SK-N-SH (cell line): ENCODE results near the gene ZRANB3.

ENCODE experiments used
- ELF1 ChIP-seq: IDR thresholded peaks from 2 replicates; pipeline ENCODE4 v1.4.0; 2012
- FOXM1 ChIP-seq: IDR thresholded peaks from 2 replicates; pipeline ENCODE4 v1.4.0; 2012; ENCODE audit warnings: low read depth, mild to moderate bottlenecking
- GABPA ChIP-seq: IDR thresholded peaks from 2 replicates; pipeline ENCODE4 v1.4.0; 2012; ENCODE audit warnings: low read depth, mild to moderate bottlenecking
- POLR2AphosphoS5 ChIP-seq: IDR thresholded peaks from 2 replicates; pipeline ENCODE4 v1.6.1; 2012; ENCODE audit warnings: low read depth, low read length
- RAD21 ChIP-seq: IDR thresholded peaks from 2 replicates; pipeline ENCODE4 v1.6.1; 2012; ENCODE audit warnings: mild to moderate bottlenecking, low read length
- SMC3 ChIP-seq: IDR thresholded peaks from 2 replicates; pipeline ENCODE4 v1.6.1; 2012; ENCODE audit warnings: low read depth, low read length, improper control_type of control experiment
- TAF1 ChIP-seq: IDR thresholded peaks from 2 replicates; pipeline ENCODE4 v1.6.1; 2012; ENCODE audit warnings: low read depth, mild to moderate bottlenecking, low read length, moderate library complexity, borderline replicate concordance
- TCF12 ChIP-seq: IDR thresholded peaks from 2 replicates; pipeline ENCODE4 v1.4.0; 2012
- YY1 ChIP-seq: IDR thresholded peaks from 2 replicates; pipeline ENCODE4 v1.4.0; 2012; ENCODE audit warnings: low read depth, mild to moderate bottlenecking
- TF ChIP-seq, protein P1 (sequence below): fragments of 200-600 bp; sonication (generic); IDR thresholded peaks from 2 replicates; pipeline ENCODE4 v1.6.1; 2017; ENCODE audit warnings: antibody characterized with exemption, mild to moderate bottlenecking, moderate library complexity
- TF ChIP-seq, protein P2 (sequence below): IDR thresholded peaks from 2 replicates; pipeline ENCODE4 v1.4.0; 2012; ENCODE audit warnings: low read depth, borderline replicate concordance
- TF ChIP-seq, protein P3 (sequence below): IDR thresholded peaks from 2 replicates; pipeline ENCODE4 v1.6.1; 2012; ENCODE audit warnings: mild to moderate bottlenecking, low read depth, low read length, moderate library complexity

DNA sequence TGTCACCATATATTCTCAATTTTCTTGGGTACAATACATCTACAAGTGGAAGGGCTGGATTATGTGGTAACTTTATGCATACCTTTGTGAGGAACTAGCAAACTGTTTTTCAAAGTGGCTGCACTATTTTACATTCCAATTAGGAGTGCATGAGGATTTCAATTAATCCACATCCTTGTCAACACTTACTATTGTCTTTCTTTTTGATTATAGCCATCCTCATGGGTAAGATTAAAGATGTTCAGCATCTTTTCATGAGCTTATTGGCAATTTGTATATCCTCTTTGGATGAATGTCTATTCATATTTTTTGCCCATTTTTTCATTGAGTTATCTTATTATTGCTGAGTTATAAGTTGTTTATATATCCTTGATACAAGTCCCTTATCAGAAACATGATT, 73.7 kb downstream of the ZRANB3 start:
- TF ChIP-seq FOXM1 = no peak
- TF ChIP-seq GABPA = no peak
- no peak for TF ChIP-seq POLR2AphosphoS5
- no peak for TF ChIP-seq RAD21
- TF ChIP-seq, protein P1, sequence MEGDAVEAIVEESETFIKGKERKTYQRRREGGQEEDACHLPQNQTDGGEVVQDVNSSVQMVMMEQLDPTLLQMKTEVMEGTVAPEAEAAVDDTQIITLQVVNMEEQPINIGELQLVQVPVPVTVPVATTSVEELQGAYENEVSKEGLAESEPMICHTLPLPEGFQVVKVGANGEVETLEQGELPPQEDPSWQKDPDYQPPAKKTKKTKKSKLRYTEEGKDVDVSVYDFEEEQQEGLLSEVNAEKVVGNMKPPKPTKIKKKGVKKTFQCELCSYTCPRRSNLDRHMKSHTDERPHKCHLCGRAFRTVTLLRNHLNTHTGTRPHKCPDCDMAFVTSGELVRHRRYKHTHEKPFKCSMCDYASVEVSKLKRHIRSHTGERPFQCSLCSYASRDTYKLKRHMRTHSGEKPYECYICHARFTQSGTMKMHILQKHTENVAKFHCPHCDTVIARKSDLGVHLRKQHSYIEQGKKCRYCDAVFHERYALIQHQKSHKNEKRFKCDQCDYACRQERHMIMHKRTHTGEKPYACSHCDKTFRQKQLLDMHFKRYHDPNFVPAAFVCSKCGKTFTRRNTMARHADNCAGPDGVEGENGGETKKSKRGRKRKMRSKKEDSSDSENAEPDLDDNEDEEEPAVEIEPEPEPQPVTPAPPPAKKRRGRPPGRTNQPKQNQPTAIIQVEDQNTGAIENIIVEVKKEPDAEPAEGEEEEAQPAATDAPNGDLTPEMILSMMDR = no peak
- TF ChIP-seq, protein P2, sequence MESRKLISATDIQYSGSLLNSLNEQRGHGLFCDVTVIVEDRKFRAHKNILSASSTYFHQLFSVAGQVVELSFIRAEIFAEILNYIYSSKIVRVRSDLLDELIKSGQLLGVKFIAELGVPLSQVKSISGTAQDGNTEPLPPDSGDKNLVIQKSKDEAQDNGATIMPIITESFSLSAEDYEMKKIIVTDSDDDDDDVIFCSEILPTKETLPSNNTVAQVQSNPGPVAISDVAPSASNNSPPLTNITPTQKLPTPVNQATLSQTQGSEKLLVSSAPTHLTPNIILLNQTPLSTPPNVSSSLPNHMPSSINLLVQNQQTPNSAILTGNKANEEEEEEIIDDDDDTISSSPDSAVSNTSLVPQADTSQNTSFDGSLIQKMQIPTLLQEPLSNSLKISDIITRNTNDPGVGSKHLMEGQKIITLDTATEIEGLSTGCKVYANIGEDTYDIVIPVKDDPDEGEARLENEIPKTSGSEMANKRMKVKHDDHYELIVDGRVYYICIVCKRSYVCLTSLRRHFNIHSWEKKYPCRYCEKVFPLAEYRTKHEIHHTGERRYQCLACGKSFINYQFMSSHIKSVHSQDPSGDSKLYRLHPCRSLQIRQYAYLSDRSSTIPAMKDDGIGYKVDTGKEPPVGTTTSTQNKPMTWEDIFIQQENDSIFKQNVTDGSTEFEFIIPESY = no peak
- no peak for TF ChIP-seq YY1
- TF ChIP-seq, protein P3, sequence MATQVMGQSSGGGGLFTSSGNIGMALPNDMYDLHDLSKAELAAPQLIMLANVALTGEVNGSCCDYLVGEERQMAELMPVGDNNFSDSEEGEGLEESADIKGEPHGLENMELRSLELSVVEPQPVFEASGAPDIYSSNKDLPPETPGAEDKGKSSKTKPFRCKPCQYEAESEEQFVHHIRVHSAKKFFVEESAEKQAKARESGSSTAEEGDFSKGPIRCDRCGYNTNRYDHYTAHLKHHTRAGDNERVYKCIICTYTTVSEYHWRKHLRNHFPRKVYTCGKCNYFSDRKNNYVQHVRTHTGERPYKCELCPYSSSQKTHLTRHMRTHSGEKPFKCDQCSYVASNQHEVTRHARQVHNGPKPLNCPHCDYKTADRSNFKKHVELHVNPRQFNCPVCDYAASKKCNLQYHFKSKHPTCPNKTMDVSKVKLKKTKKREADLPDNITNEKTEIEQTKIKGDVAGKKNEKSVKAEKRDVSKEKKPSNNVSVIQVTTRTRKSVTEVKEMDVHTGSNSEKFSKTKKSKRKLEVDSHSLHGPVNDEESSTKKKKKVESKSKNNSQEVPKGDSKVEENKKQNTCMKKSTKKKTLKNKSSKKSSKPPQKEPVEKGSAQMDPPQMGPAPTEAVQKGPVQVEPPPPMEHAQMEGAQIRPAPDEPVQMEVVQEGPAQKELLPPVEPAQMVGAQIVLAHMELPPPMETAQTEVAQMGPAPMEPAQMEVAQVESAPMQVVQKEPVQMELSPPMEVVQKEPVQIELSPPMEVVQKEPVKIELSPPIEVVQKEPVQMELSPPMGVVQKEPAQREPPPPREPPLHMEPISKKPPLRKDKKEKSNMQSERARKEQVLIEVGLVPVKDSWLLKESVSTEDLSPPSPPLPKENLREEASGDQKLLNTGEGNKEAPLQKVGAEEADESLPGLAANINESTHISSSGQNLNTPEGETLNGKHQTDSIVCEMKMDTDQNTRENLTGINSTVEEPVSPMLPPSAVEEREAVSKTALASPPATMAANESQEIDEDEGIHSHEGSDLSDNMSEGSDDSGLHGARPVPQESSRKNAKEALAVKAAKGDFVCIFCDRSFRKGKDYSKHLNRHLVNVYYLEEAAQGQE = no peak
- no peak for TF ChIP-seq ELF1
- TF ChIP-seq TAF1 = no peak
- TF ChIP-seq TCF12 = no peak
- TF ChIP-seq SMC3 = no peak
